Neural progenitor cell (in vitro differentiated cells): ENCODE measurements around the gene GMDS. TPM values are rescaled to one million over a fixed set of nuclear protein-coding genes. Genes with fewer than 3 reads are reported as not detected.

Source experiments
- DNase-seq: peaks from one replicate; pipeline ENCODE4 v3.0.0-alpha.2; 2016; ENCODE audit warnings: low spot score
- H2AFZ ChIP-seq: fragments of 200-600 bp; sonication (generic); replicated peaks from 2 replicates; pipeline ENCODE4 v1.6.1; 2016; ENCODE audit warnings: antibody characterized with exemption
- H3F3A ChIP-seq: fragments of 200-600 bp; sonication (generic); 2 replicates; pipeline ENCODE4 v1.6.1; 2016; ENCODE audit warnings: antibody characterized with exemption, low read depth
- H3K27ac ChIP-seq: fragments of 200-600 bp; sonication (generic); 2 replicates; pipeline ENCODE4 v1.5.1; 2016; ENCODE audit warnings: mild to moderate bottlenecking
- H3K27me3 ChIP-seq: fragments of 200-600 bp; sonication (generic); 2 replicates; pipeline ENCODE4 v1.6.1; 2016; ENCODE audit warnings: mild to moderate bottlenecking, moderate library complexity
- H3K36me3 ChIP-seq: fragments of 200-600 bp; sonication (generic); 2 replicates; pipeline ENCODE4 v1.5.1; 2016
- H3K4me1 ChIP-seq: fragments of 200-600 bp; sonication (generic); 2 replicates; pipeline ENCODE4 v1.6.1; 2016; ENCODE audit warnings: mixed run types
- H3K4me2 ChIP-seq: fragments of 200-600 bp; sonication (generic); 2 replicates; pipeline ENCODE4 v1.6.1; 2016
- H3K4me3 ChIP-seq: fragments of 200-600 bp; sonication (generic); 2 replicates; pipeline ENCODE4 v1.5.1; 2016
- H3K79me2 ChIP-seq: fragments of 200-600 bp; sonication (generic); 2 replicates; pipeline ENCODE4 v1.6.1; 2016; ENCODE audit warnings: low read depth
- H3K9ac ChIP-seq: fragments of 200-600 bp; sonication (generic); 2 replicates; pipeline ENCODE4 v1.6.1; 2016
- H3K9me3 ChIP-seq: fragments of 200-600 bp; sonication (generic); 2 replicates; pipeline ENCODE4 v1.5.1; 2016; ENCODE audit warnings: low read depth
- H4K20me1 ChIP-seq: fragments of 200-600 bp; sonication (generic); 2 replicates; pipeline ENCODE4 v1.6.1; 2016; ENCODE audit warnings: low read depth
- H3K27ac Mint-ChIP-seq: 3 replicates; pipeline ENCODE4 v1.8.0; 2021; ENCODE audit warnings: mixed read lengths
- H3K27me3 Mint-ChIP-seq: 2 replicates; pipeline ENCODE4 v1.8.0; 2022; ENCODE audit warnings: low read depth, mild to moderate bottlenecking, inconsistent platforms, moderate library complexity, mixed read lengths; ENCODE audit not compliant: insufficient read depth
- H3K36me3 Mint-ChIP-seq: 3 replicates; pipeline ENCODE4 v1.8.0; 2021; ENCODE audit warnings: mixed read lengths
- H3K4me1 Mint-ChIP-seq: 3 replicates; pipeline ENCODE4 v1.8.0; 2021; ENCODE audit warnings: mixed read lengths
- H3K4me3 Mint-ChIP-seq: 3 replicates; pipeline ENCODE4 v1.8.0; 2021; ENCODE audit warnings: mild to moderate bottlenecking, moderate library complexity, mixed read lengths
- H3K9me3 Mint-ChIP-seq: 3 replicates; pipeline ENCODE4 v1.8.0; 2020; ENCODE audit warnings: mixed read lengths
- CTCF ChIP-seq: fragments of 200-600 bp; sonication (generic); IDR thresholded peaks from 2 replicates; pipeline ENCODE4 v1.5.1; 2017; ENCODE audit warnings: antibody characterized with exemption, mild to moderate bottlenecking
- EZH2 ChIP-seq: fragments of 200-600 bp; sonication (generic); IDR thresholded peaks from 2 replicates; pipeline ENCODE4 v1.6.1; 2017; ENCODE audit warnings: antibody characterized with exemption, mild to moderate bottlenecking, moderate library complexity
- EZH2phosphoT487 ChIP-seq: fragments of 200-600 bp; sonication (generic); IDR thresholded peaks from 2 replicates; pipeline ENCODE4 v1.6.1; 2017; ENCODE audit warnings: antibody characterized with exemption
- total RNA-seq: library from RNA; depleted of rRNA; stranded (reverse); fragments of >200 nt; gene quantifications from 2 replicates; pipeline ENCODE4 v1.2.3, GENCODE V29; 2015; ENCODE audit warnings: low replicate concordance

GMDS gene
- total RNA-seq, 1 donor from 2014 or later, result 22.6 TPM

GRCh38 chr6:1739220-1739619 lies 506.2 kb downstream of the GMDS start:
- Histone ChIP-seq H3K27me3 (no peaks in the 10 kb centered on the region), H3K79me2 (no peaks in the 10 kb centered on the region), H2AFZ (no peak overlapping the region), H3K4me2 (no peak overlapping the region), H3K27ac (no peak overlapping the region), H3F3A (no peaks in the 10 kb centered on the region), H3K4me3 (no peak overlapping the region), H3K4me1 (no peaks in the 10 kb centered on the region), H3K36me3 (no peaks in the 10 kb centered on the region), H3K9me3 (no peaks in the 10 kb centered on the region), H4K20me1 (no peaks in the 10 kb centered on the region), H3K9ac (no peak overlapping the region)
- H3K27ac Mint-ChIP-seq, result no peak overlapping the region
- TF ChIP-seq EZH2 (no peak), EZH2phosphoT487 (no peak)
- no peak overlapping the region for H3K4me3 Mint-ChIP-seq
- peaks cover 3% of the 10 kb centered on the region for H3K4me1 Mint-ChIP-seq
- no peak for DNase-seq
- peaks cover 2% of the 10 kb centered on the region for H3K36me3 Mint-ChIP-seq
- H3K27me3 Mint-ChIP-seq, result no peaks in the 10 kb centered on the region
- H3K9me3 Mint-ChIP-seq, result no peaks in the 10 kb centered on the region

DNA sequence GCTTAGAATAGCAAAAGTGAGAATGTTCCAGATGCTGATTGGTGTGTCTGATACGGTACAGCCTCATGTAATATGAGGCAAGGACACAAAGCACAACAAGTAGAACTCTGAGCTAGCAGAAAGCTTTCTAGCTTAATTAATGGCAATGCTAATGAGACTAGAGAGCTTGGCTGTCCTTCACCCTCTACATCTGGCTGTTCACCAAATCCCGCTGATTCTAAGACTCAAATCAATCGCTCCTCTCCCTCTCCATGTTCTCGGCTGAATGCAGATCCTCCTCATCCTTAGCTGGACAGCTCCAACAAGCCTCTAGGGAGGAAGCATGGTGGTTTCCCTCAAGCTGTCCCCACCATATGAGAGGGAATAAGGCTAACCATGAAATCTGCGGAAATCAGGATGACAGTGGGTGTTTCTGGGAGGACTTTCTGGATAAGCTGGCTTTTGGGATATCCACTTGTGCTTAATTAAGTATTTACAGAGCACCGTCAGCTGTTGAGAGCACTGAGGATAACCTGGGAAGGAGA lies 506.8 kb downstream of the GMDS start:
- Histone ChIP-seq H3K27me3 (no peaks in the 10 kb centered on the region), H3K4me1 (no peaks in the 10 kb centered on the region), H3K9ac (no peak overlapping the region), H3K4me2 (no peak overlapping the region), H4K20me1 (no peaks in the 10 kb centered on the region), H3K9me3 (no peaks in the 10 kb centered on the region), H3K4me3 (no peak overlapping the region), H3K36me3 (no peaks in the 10 kb centered on the region), H3F3A (no peaks in the 10 kb centered on the region), H3K79me2 (no peaks in the 10 kb centered on the region), H2AFZ (no peak overlapping the region), H3K27ac (no peak overlapping the region)
- no peak for DNase-seq
- TF ChIP-seq CTCF, result no peak
- TF ChIP-seq EZH2phosphoT487, result no peak
- no peak for TF ChIP-seq EZH2
- Mint-ChIP-seq H3K4me3 (no peak overlapping the region), H3K36me3 (peaks cover 2% of the 10 kb centered on the region), H3K4me1 (peaks cover 3% of the 10 kb centered on the region), H3K27ac (no peak overlapping the region), H3K9me3 (no peaks in the 10 kb centered on the region), H3K27me3 (peaks cover 4% of the 10 kb centered on the region)

- no peak for DNase-seq
- Histone ChIP-seq H2AFZ (no peak overlapping the region), H3F3A (no peaks in the 10 kb centered on the region), H3K4me3 (no peak overlapping the region), H3K9ac (no peak overlapping the region), H3K36me3 (no peaks in the 10 kb centered on the region), H4K20me1 (no peaks in the 10 kb centered on the region), H3K79me2 (no peaks in the 10 kb centered on the region), H3K9me3 (no peaks in the 10 kb centered on the region), H3K27ac (no peak overlapping the region), H3K4me1 (no peaks in the 10 kb centered on the region), H3K4me2 (no peak overlapping the region), H3K27me3 (no peaks in the 10 kb centered on the region)
- Mint-ChIP-seq H3K4me1 (peaks cover 9% of the 10 kb centered on the region), H3K27me3 (peaks cover 4% of the 10 kb centered on the region), H3K4me3 (no peak overlapping the region), H3K36me3 (peaks cover 2% of the 10 kb centered on the region), H3K9me3 (no peaks in the 10 kb centered on the region), H3K27ac (no peak overlapping the region)
- TF ChIP-seq CTCF (no peak), EZH2phosphoT487 (no peak), EZH2 (no peak)
Observed at GRCh38 chr6:1737463-1738311, 507.7 kb downstream of the GMDS start.
